Measurements from ENCODE around the gene GP1BA.

GP1BA gene

GRCh38 chr17:4947010-4947410 lies 14.9 kb downstream of the GP1BA start:
- DNase-seq (ENCODE audit: low read depth): no peak
- peak overlapping the region; percentile 97 for H3K4me3 ChIP-seq (ENCODE audit: low read depth, low read length)
- in situ Hi-C loops (cut with HindIII; ENCODE audit: low sequenced_read_pairs): no loop called here
- no peak for TF ChIP-seq CTCF (IDR thresholded peaks at IDR 0.05; ENCODE audit: low read depth, low read length, missing control alignments)

- H3K4me3 ChIP-seq (ENCODE audit: low read depth, low read length): peak overlapping the region; percentile 97
- DNase-seq (ENCODE audit: low read depth): no peak
- TF ChIP-seq CTCF (IDR thresholded peaks at IDR 0.05; ENCODE audit: low read depth, low read length, missing control alignments): no peak
- in situ Hi-C loops (cut with HindIII; ENCODE audit: low sequenced_read_pairs): no loop called here
These were observed 15.5 kb downstream of the GP1BA start for GRCh38 chr17:4947411-4948165.

GRCh38 chr17:4948166-4948930 lies 16.3 kb downstream of the GP1BA start, which contains the start of gene PFN1:
TSS of gene PFN1 (minus strand) at chr17:4948530. CDS start at chr17:4948394, 136 bp downstream.
- TF ChIP-seq CTCF (IDR thresholded peaks at IDR 0.05; ENCODE audit: low read depth, low read length, missing control alignments): no peak
- H3K4me3 ChIP-seq (ENCODE audit: low read depth, low read length): peak within 1 kb of the TSS; percentile 97
- DNase-seq (ENCODE audit: low read depth): peak; percentile 78
- in situ Hi-C loops (cut with HindIII; ENCODE audit: low sequenced_read_pairs): no loop called here

- peak; percentile 63 for DNase-seq (ENCODE audit: low read depth)
These were observed 16.8 kb downstream of the GP1BA start for GRCh38 chr17:4948931-4949320.

GRCh38 chr17:4949321-4950074 lies 17.4 kb downstream of the GP1BA start:
- TF ChIP-seq CTCF (IDR thresholded peaks at IDR 0.05; ENCODE audit: low read depth, low read length, missing control alignments): no peak
- DNase-seq (ENCODE audit: low read depth): no peak
- in situ Hi-C loops (cut with HindIII; ENCODE audit: low sequenced_read_pairs): no loop called here
- peak overlapping the region; percentile 97 for H3K4me3 ChIP-seq (ENCODE audit: low read depth, low read length)

More at GRCh38 chr17:4948931-4949320, 16.8 kb downstream of the GP1BA start:
- in situ Hi-C loops (cut with HindIII; ENCODE audit: low sequenced_read_pairs): no loop called here
- TF ChIP-seq CTCF (IDR thresholded peaks at IDR 0.05; ENCODE audit: low read depth, low read length, missing control alignments): no peak
- H3K4me3 ChIP-seq (ENCODE audit: low read depth, low read length): peak overlapping the region; percentile 97

- no peak for DNase-seq (ENCODE audit: low read depth)
- in situ Hi-C loops (cut with HindIII; ENCODE audit: low sequenced_read_pairs): no loop called here
- no peak for TF ChIP-seq CTCF (IDR thresholded peaks at IDR 0.05; ENCODE audit: low read depth, low read length, missing control alignments)
- peak overlapping the region; percentile 20 for H3K4me3 ChIP-seq (ENCODE audit: low read depth, low read length)
These were observed 18.1 kb downstream of the GP1BA start for GRCh38 chr17:4950075-4950745.
